Measurements from ENCODE around the gene CLNS1A.
"Not testable (repeated sequence)": the region's sequence is repeated elsewhere in the genome, so short reads cannot be mapped to it uniquely, and the experiment has no call there.

CLNS1A gene

DNA sequence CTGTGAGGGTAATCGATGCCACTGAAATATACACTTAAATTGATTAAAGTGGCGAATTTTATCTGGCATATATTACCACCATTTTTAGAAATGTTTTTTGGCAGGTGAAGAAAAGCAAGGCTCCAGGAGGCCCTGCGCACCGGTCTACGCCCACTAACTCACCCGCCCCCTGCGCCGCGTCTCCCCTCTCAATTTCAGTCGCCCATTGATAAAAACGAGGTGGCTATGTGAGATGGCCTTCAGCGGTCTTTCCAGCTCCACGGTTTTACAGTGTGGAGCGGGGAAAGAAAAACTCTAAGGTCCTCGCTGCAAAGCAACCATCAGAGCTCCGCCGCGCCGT is 48.4 kb downstream of the CLNS1A start:
- Histone ChIP-seq H3K4me3 (ENCODE audit: low read length in 2 of 2) (peak overlapping the region; percentile 87 to 93), H3K27me3 (ENCODE audit: control insufficient read depth in 1 of 2, insufficient read depth in 2 of 2, low read length in 2 of 2) (no peaks in the 10 kb centered on the region), H3K4me1 (ENCODE audit: control insufficient read depth, insufficient read depth, low read length) (peaks cover 17% of the 10 kb centered on the region), H3K9ac (ENCODE audit: low read length in 2 of 2) (peak overlapping the region; percentile 66 to 72), H3K27ac (ENCODE audit: low read length) (peak overlapping the region; percentile 18), H3K9me3 (ENCODE audit: control insufficient read depth in 2 of 2, low read length in 2 of 2) (no peaks in the 10 kb centered on the region), H3K36me3 (ENCODE audit: control insufficient read depth in 2 of 2, insufficient read depth in 2 of 2, low read length in 2 of 2) (no peaks in the 10 kb centered on the region)

DNA sequence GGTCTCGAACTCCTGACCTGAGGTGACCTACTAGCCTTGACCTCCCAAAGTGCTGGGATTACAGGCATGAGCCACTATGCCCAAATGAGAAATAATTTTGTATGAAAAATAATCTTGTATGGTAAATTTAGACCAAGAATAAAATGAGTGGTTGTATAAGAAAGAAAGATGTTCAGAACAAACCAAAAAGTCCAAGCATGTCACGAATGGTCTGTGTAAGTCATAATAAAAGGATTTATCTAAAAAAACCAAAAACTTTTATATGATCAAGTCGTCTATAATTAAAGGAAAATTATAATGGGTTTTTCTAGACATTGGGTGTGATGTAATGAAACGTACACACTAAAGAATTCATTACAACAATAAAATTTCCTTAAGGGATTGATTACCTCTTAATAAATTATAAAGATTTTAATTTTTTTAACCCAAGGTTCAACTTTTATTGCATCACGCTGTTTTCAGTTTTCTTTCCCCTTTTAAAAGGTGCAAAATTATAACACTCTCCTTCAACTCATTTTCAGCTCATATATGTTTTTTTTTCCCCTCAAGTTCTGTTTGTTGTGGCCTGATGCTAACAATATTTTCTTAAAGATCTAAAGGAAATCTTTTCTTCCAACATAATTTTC is 56.8 kb downstream of the CLNS1A start:
- H3K4me3 ChIP-seq (ENCODE audit: low read length in 2 of 2) = no peak overlapping the region

DNA sequence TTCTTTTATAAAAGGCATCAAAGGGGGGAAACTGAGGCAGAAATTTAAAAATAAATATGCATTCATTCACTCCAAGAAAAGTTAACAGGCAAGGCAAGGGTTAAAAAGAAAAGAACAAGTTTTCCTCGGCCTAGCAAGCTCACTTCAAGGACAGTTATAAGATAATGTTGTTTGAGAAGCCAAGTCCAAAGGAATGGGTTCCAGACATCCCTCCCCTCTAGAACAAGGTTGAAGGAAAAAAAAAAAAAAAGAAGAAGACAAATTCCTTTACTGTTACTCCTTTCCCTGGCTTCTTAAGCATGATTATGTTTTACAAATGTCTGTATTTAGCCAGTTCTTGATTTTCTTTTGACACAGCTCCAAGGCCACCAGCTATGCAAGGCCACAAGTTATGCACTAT is 62.2 kb downstream of the CLNS1A start:
- not testable (repeated sequence) for H3K27ac ChIP-seq (ENCODE audit: low read length); H3K9me3 ChIP-seq (ENCODE audit: control insufficient read depth in 2 of 2, low read length in 2 of 2); H3K9ac ChIP-seq (ENCODE audit: low read length in 2 of 2); H3K27me3 ChIP-seq (ENCODE audit: control insufficient read depth in 1 of 2, insufficient read depth in 2 of 2, low read length in 2 of 2); H3K4me3 ChIP-seq (ENCODE audit: low read length in 2 of 2); H3K36me3 ChIP-seq (ENCODE audit: control insufficient read depth in 2 of 2, insufficient read depth in 2 of 2, low read length in 2 of 2); H3K4me1 ChIP-seq (ENCODE audit: control insufficient read depth, insufficient read depth, low read length)

More for the DNA sequence above, 56.8 kb downstream of the CLNS1A start:
- Histone ChIP-seq H3K27me3 (ENCODE audit: control insufficient read depth in 1 of 2, insufficient read depth in 2 of 2, low read length in 2 of 2) (no peaks in the 10 kb centered on the region), H3K4me1 (ENCODE audit: control insufficient read depth, insufficient read depth, low read length) (no peaks in the 10 kb centered on the region), H3K9me3 (ENCODE audit: control insufficient read depth in 2 of 2, low read length in 2 of 2) (no peaks in the 10 kb centered on the region), H3K9ac (ENCODE audit: low read length in 2 of 2) (no peak overlapping the region), H3K27ac (ENCODE audit: low read length) (no peak overlapping the region), H3K36me3 (ENCODE audit: control insufficient read depth in 2 of 2, insufficient read depth in 2 of 2, low read length in 2 of 2) (no peaks in the 10 kb centered on the region)

DNA sequence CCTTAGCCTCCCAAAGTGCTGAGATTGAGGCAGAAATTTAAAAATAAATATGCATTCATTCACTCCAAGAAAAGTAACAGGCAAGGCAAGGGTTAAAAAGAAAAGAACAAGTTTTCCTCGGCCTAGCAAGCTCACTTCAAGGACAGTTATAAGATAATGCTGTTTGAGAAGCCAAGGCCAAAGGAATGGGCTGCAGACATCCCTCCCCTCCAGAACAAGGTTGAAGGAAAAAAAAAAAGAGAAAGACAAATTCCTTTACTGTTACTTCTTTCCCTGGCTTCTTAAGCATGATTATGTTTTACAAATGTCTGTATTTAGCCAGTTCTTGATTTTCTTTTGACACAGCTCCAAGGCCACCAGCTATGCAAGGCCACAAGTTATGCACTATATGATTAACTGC is 66.7 kb downstream of the CLNS1A start:
- H3K36me3 ChIP-seq (ENCODE audit: control insufficient read depth in 2 of 2, insufficient read depth in 2 of 2, low read length in 2 of 2); H3K4me1 ChIP-seq (ENCODE audit: control insufficient read depth, insufficient read depth, low read length); H3K4me3 ChIP-seq (ENCODE audit: low read length in 2 of 2); H3K27me3 ChIP-seq (ENCODE audit: control insufficient read depth in 1 of 2, insufficient read depth in 2 of 2, low read length in 2 of 2); H3K9ac ChIP-seq (ENCODE audit: low read length in 2 of 2); H3K27ac ChIP-seq (ENCODE audit: low read length); H3K9me3 ChIP-seq (ENCODE audit: control insufficient read depth in 2 of 2, low read length in 2 of 2): not testable (repeated sequence)

DNA sequence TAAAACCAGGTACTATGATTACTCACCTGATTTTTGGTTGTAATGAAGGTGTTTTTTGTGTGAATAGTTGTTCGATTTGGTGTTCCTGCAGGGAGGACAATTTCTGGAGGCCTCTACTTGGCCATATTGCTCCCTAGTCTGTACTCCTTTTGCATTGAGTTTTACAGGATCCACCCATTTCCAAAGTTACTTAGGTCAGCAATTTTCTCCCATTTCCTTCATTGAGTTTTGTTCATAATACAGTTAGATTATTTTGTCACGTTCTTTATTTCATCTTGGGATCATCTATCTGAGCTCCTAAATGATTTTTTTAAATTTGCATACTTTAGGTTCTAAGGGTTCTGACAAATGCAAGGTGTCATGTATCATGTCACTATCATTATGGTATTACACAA is 67.9 kb downstream of the CLNS1A start:
- H3K9ac ChIP-seq (ENCODE audit: low read length in 2 of 2) = no peak overlapping the region
- H3K4me3 ChIP-seq (ENCODE audit: low read length in 2 of 2) = no peak overlapping the region
- H3K9me3 ChIP-seq (ENCODE audit: control insufficient read depth in 2 of 2, low read length in 2 of 2) = no peaks in the 10 kb centered on the region
- peaks cover 3 to 5% of the 10 kb centered on the region in 2 donors for H3K27me3 ChIP-seq (ENCODE audit: control insufficient read depth in 1 of 2, insufficient read depth in 2 of 2, low read length in 2 of 2)
- H3K27ac ChIP-seq (ENCODE audit: low read length) = no peak overlapping the region
- H3K4me1 ChIP-seq (ENCODE audit: control insufficient read depth, insufficient read depth, low read length) = no peaks in the 10 kb centered on the region
- H3K36me3 ChIP-seq (ENCODE audit: control insufficient read depth in 2 of 2, insufficient read depth in 2 of 2, low read length in 2 of 2) = no peaks in the 10 kb centered on the region

DNA sequence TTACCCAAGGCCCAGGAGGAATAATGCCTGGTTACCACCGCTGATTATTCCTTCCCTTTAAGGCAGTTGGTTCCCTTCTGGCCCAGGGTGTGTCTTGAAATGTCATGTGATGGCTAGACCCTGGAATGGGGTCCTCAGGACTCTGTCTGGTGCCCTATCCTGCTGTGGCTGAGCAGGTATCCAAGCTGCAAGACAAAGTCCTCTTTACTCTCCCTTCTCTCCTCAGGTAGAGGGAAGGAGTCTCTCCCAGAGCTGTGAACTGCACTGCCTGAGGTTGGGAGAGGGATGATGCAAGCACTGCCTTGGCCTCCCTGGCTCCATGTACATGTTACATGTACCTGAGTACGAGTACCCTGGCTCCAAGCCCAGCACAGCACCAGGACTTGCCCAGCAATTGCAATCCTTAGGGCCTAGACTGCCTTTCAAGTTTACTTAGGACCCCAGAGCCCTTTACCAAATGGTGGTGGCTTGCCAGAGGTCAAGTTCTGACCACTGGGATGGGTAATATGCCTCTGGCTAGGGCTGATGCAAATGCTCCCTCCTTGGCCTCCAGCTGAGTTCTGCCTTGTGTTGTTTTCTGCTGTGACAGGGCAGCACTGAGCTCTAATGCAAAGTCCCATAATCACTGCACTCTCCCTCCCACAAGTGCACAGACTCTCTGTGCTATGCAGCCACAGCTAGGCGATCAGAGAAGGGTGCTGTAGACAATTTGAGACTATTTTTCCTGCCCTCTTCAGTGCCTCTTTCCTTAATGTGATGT is 68.5 kb downstream of the CLNS1A start:
- no peaks in the 10 kb centered on the region for H3K4me1 ChIP-seq (ENCODE audit: control insufficient read depth, insufficient read depth, low read length)
- no peak overlapping the region for H3K4me3 ChIP-seq (ENCODE audit: low read length in 2 of 2)
- H3K27me3 ChIP-seq (ENCODE audit: control insufficient read depth in 1 of 2, insufficient read depth in 2 of 2, low read length in 2 of 2) = peaks cover 3 to 5% of the 10 kb centered on the region in 2 donors
- no peak overlapping the region for H3K27ac ChIP-seq (ENCODE audit: low read length)
- H3K9me3 ChIP-seq (ENCODE audit: control insufficient read depth in 2 of 2, low read length in 2 of 2) = no peaks in the 10 kb centered on the region
- no peak overlapping the region for H3K9ac ChIP-seq (ENCODE audit: low read length in 2 of 2)
- no peaks in the 10 kb centered on the region for H3K36me3 ChIP-seq (ENCODE audit: control insufficient read depth in 2 of 2, insufficient read depth in 2 of 2, low read length in 2 of 2)

DNA sequence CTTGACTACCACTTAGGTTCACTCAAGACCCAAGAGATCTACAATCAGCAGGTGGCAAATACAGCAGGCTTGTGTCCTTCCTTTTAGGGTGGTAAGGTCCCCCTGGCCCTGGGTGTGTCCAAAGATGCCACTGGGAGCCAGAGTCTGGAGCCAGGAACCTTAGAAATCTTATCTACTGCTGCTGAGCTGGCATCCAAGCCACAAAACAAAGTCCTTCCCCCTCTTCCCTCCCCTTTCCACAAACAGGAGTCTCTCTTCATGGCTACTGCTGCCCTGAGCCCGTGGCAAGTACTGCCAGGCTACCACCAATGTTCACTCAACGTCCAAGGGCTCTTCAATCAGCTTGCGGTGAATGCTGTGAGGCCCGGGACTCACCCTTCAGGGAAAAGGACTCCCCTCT is 69.3 kb downstream of the CLNS1A start:
- Histone ChIP-seq H3K27me3 (ENCODE audit: control insufficient read depth in 1 of 2, insufficient read depth in 2 of 2, low read length in 2 of 2) (peaks cover 3 to 5% of the 10 kb centered on the region in 2 donors), H3K4me1 (ENCODE audit: control insufficient read depth, insufficient read depth, low read length) (no peaks in the 10 kb centered on the region), H3K36me3 (ENCODE audit: control insufficient read depth in 2 of 2, insufficient read depth in 2 of 2, low read length in 2 of 2) (no peaks in the 10 kb centered on the region), H3K9me3 (ENCODE audit: control insufficient read depth in 2 of 2, low read length in 2 of 2) (no peaks in the 10 kb centered on the region), H3K4me3 (ENCODE audit: low read length in 2 of 2) (no peak overlapping the region), H3K9ac (ENCODE audit: low read length in 2 of 2) (no peak overlapping the region), H3K27ac (ENCODE audit: low read length) (no peak overlapping the region)

Data from stomach smooth muscle (tissue), 2 donors.